ENCODE results near the gene BCL2L2.

The BCL2L2 gene

GRCh38 chr14:23299986-23300686 is 6.5 kb upstream of the BCL2L2 start:
- Histone ChIP-seq H3K4me3 (ENCODE audit: low read depth in 1 of 2, low read length in 2 of 2) (peak overlapping the region; percentile 95), H3K27me3 (ENCODE audit: control insufficient read depth in 1 of 2, insufficient read depth in 2 of 2, low read length in 2 of 2) (no peaks in the 10 kb centered on the region), H3K27ac (ENCODE audit: low read depth, low read length) (peak overlapping the region; percentile 85), H3K36me3 (ENCODE audit: control insufficient read depth in 1 of 2, insufficient read depth in 2 of 2, low read length in 2 of 2) (peaks cover 0 to 7% of the 10 kb centered on the region in 2 donors), H3K4me1 (ENCODE audit: control insufficient read depth in 1 of 2, insufficient read depth in 2 of 2, low read length in 2 of 2) (peaks cover 10 to 25% of the 10 kb centered on the region in 2 donors), H3K9me3 (ENCODE audit: control insufficient read depth in 1 of 2, low read length in 2 of 2) (no peaks in the 10 kb centered on the region), H3K9ac (ENCODE audit: low read depth in 1 of 2, low read length in 2 of 2) (peak overlapping the region; percentile 86 to 97)

GRCh38 chr14:23300687-23301223 is 5.9 kb upstream of the BCL2L2 start:
- H3K4me3 ChIP-seq (ENCODE audit: low read depth in 1 of 2, low read length in 2 of 2): peak overlapping the region; percentile 95
- H3K36me3 ChIP-seq (ENCODE audit: control insufficient read depth in 1 of 2, insufficient read depth in 2 of 2, low read length in 2 of 2): peaks cover 0 to 7% of the 10 kb centered on the region in 2 donors
- peak overlapping the region; percentile 85 for H3K27ac ChIP-seq (ENCODE audit: low read depth, low read length)
- no peaks in the 10 kb centered on the region for H3K27me3 ChIP-seq (ENCODE audit: control insufficient read depth in 1 of 2, insufficient read depth in 2 of 2, low read length in 2 of 2)
- H3K9ac ChIP-seq (ENCODE audit: low read depth in 1 of 2, low read length in 2 of 2): peak overlapping the region; percentile 86 to 97
- peaks cover 14 to 27% of the 10 kb centered on the region in 2 donors for H3K4me1 ChIP-seq (ENCODE audit: control insufficient read depth in 1 of 2, insufficient read depth in 2 of 2, low read length in 2 of 2)
- no peaks in the 10 kb centered on the region for H3K9me3 ChIP-seq (ENCODE audit: control insufficient read depth in 1 of 2, low read length in 2 of 2)

GRCh38 chr14:23301288-23301968 is 5.2 kb upstream of the BCL2L2 start:
- peaks cover 0 to 7% of the 10 kb centered on the region in 2 donors for H3K36me3 ChIP-seq (ENCODE audit: control insufficient read depth in 1 of 2, insufficient read depth in 2 of 2, low read length in 2 of 2)
- peak overlapping the region; percentile 92 to 97 for H3K9ac ChIP-seq (ENCODE audit: low read depth in 1 of 2, low read length in 2 of 2)
- no peaks in the 10 kb centered on the region for H3K9me3 ChIP-seq (ENCODE audit: control insufficient read depth in 1 of 2, low read length in 2 of 2)
- peak overlapping the region; percentile 95 for H3K4me3 ChIP-seq (ENCODE audit: low read depth in 1 of 2, low read length in 2 of 2)
- H3K27me3 ChIP-seq (ENCODE audit: control insufficient read depth in 1 of 2, insufficient read depth in 2 of 2, low read length in 2 of 2): no peaks in the 10 kb centered on the region
- H3K27ac ChIP-seq (ENCODE audit: low read depth, low read length): peak overlapping the region; percentile 98
- H3K4me1 ChIP-seq (ENCODE audit: control insufficient read depth in 1 of 2, insufficient read depth in 2 of 2, low read length in 2 of 2): peaks cover 20 to 33% of the 10 kb centered on the region in 2 donors

GRCh38 chr14:23301969-23302289 is 4.7 kb upstream of the BCL2L2 start:
- Histone ChIP-seq H3K9me3 (ENCODE audit: control insufficient read depth in 1 of 2, low read length in 2 of 2) (no peaks in the 10 kb centered on the region), H3K4me1 (ENCODE audit: control insufficient read depth in 1 of 2, insufficient read depth in 2 of 2, low read length in 2 of 2) (peaks cover 20 to 35% of the 10 kb centered on the region in 2 donors), H3K27ac (ENCODE audit: low read depth, low read length) (peak overlapping the region; percentile 98), H3K27me3 (ENCODE audit: control insufficient read depth in 1 of 2, insufficient read depth in 2 of 2, low read length in 2 of 2) (no peaks in the 10 kb centered on the region), H3K4me3 (ENCODE audit: low read depth in 1 of 2, low read length in 2 of 2) (peak overlapping the region; percentile 79 to 89), H3K9ac (ENCODE audit: low read depth in 1 of 2, low read length in 2 of 2) (peak overlapping the region; percentile 74 to 92), H3K36me3 (ENCODE audit: control insufficient read depth in 1 of 2, insufficient read depth in 2 of 2, low read length in 2 of 2) (peaks cover 0 to 7% of the 10 kb centered on the region in 2 donors)

DNA sequence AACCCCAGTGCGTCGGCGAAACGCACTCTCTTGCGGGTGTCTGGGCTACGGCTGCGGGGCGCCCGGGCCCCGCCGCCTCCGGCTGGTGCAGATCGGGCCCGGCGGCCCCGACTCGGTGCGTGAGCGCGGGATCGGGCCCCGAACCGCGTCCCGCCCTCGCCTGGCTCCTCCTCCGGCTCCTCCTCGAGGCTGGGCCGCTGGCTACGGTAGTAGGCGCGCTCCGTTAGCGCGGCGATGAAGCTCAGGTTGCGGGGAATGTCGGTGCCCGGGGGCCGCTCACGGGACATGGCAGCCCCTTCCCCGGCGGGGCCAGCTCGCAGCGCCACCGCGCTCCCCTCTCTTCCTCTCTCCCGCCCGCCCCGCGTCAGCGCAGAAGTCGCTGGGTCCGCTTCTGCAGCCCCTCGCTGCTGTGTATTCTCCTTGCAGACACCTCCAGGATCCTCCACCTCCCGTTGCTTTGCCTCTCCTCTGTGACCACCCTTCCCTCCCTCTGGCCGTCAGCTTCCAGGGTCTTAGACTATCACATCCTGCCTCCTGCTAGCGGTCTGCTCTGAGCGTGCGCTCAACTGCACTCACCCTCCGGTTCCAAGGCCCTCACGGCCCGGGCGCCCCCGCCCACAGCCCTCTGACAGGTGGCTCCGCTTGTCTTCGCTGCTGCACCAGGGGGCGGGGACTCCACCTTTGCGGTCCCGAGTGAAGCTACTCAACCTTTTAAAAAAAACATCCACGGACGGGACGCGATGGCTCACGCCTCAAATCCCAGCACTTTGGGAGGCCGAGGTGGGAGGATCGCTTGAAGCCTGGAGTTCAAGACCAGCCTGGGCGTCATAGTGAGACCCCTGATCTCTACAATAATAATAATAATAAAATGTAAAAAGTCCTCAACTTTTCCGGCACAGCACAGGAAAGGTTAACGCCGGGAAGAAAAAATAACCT is 4.1 kb upstream of the BCL2L2 start, which contains the start of gene PPP1R3E:
TSS of gene PPP1R3E (minus strand) at position 570 of the 936 bp plus-strand sequence. CDS start at position 287, 283 bp downstream.
- Histone ChIP-seq H3K4me1 (ENCODE audit: control insufficient read depth in 1 of 2, insufficient read depth in 2 of 2, low read length in 2 of 2) (peaks cover 23 to 42% of the 10 kb centered on the region in 2 donors), H3K9ac (ENCODE audit: low read depth in 1 of 2, low read length in 2 of 2) (peak within 1 kb of the TSS; percentile 74 to 92)

GRCh38 chr14:23307146-23307530 is 505 bp downstream of the BCL2L2 start:
- Histone ChIP-seq H3K4me1 (ENCODE audit: control insufficient read depth in 1 of 2, insufficient read depth in 2 of 2, low read length in 2 of 2) (peaks cover 38 to 47% of the 10 kb centered on the region in 2 donors), H3K9ac (ENCODE audit: low read depth in 1 of 2, low read length in 2 of 2) (peak overlapping the region; percentile 84 to 97), H3K9me3 (ENCODE audit: control insufficient read depth in 1 of 2, low read length in 2 of 2) (no peaks in the 10 kb centered on the region), H3K36me3 (ENCODE audit: control insufficient read depth in 1 of 2, insufficient read depth in 2 of 2, low read length in 2 of 2) (peaks cover 18 to 22% of the 10 kb centered on the region in 2 donors), H3K27me3 (ENCODE audit: control insufficient read depth in 1 of 2, insufficient read depth in 2 of 2, low read length in 2 of 2) (no peaks in the 10 kb centered on the region), H3K27ac (ENCODE audit: low read depth, low read length) (peak overlapping the region; percentile 81), H3K4me3 (ENCODE audit: low read depth in 1 of 2, low read length in 2 of 2) (peak overlapping the region; percentile 80 to 89)

More for the DNA sequence above, 4.1 kb upstream of the BCL2L2 start, which contains the start of gene PPP1R3E:
- H3K27ac ChIP-seq (ENCODE audit: low read depth, low read length): peak within 1 kb of the TSS; percentile 98
- no peaks in the 10 kb centered on the region for H3K27me3 ChIP-seq (ENCODE audit: control insufficient read depth in 1 of 2, insufficient read depth in 2 of 2, low read length in 2 of 2)
- H3K4me3 ChIP-seq (ENCODE audit: low read depth in 1 of 2, low read length in 2 of 2): peak within 1 kb of the TSS; percentile 79 to 89
- no peaks in the 10 kb centered on the region for H3K9me3 ChIP-seq (ENCODE audit: control insufficient read depth in 1 of 2, low read length in 2 of 2)
- H3K36me3 ChIP-seq (ENCODE audit: control insufficient read depth in 1 of 2, insufficient read depth in 2 of 2, low read length in 2 of 2): peaks cover 0 to 7% of the 10 kb centered on the region in 2 donors

GRCh38 chr14:23307687-23308644 is 1.3 kb downstream of the BCL2L2 start:
- H3K36me3 ChIP-seq (ENCODE audit: control insufficient read depth in 1 of 2, insufficient read depth in 2 of 2, low read length in 2 of 2): peaks cover 18 to 22% of the 10 kb centered on the region in 2 donors
- peak overlapping the region; percentile 80 to 89 for H3K4me3 ChIP-seq (ENCODE audit: low read depth in 1 of 2, low read length in 2 of 2)
- H3K9ac ChIP-seq (ENCODE audit: low read depth in 1 of 2, low read length in 2 of 2): peak overlapping the region; percentile 84 to 97
- peaks cover 38 to 41% of the 10 kb centered on the region in 2 donors for H3K4me1 ChIP-seq (ENCODE audit: control insufficient read depth in 1 of 2, insufficient read depth in 2 of 2, low read length in 2 of 2)
- no peaks in the 10 kb centered on the region for H3K9me3 ChIP-seq (ENCODE audit: control insufficient read depth in 1 of 2, low read length in 2 of 2)
- no peak overlapping the region for H3K27ac ChIP-seq (ENCODE audit: low read depth, low read length)
- H3K27me3 ChIP-seq (ENCODE audit: control insufficient read depth in 1 of 2, insufficient read depth in 2 of 2, low read length in 2 of 2): no peaks in the 10 kb centered on the region

GRCh38 chr14:23308721-23309445 is 2.2 kb downstream of the BCL2L2 start:
- H3K4me3 ChIP-seq (ENCODE audit: low read depth in 1 of 2, low read length in 2 of 2): peak overlapping the region in 1 of 2 donors; percentile 11
- no peak overlapping the region for H3K27ac ChIP-seq (ENCODE audit: low read depth, low read length)
- peaks cover 18 to 22% of the 10 kb centered on the region in 2 donors for H3K36me3 ChIP-seq (ENCODE audit: control insufficient read depth in 1 of 2, insufficient read depth in 2 of 2, low read length in 2 of 2)
- H3K27me3 ChIP-seq (ENCODE audit: control insufficient read depth in 1 of 2, insufficient read depth in 2 of 2, low read length in 2 of 2): no peaks in the 10 kb centered on the region
- no peak overlapping the region for H3K9ac ChIP-seq (ENCODE audit: low read depth in 1 of 2, low read length in 2 of 2)
- H3K4me1 ChIP-seq (ENCODE audit: control insufficient read depth in 1 of 2, insufficient read depth in 2 of 2, low read length in 2 of 2): peaks cover 38% of the 10 kb centered on the region in 2 donors
- H3K9me3 ChIP-seq (ENCODE audit: control insufficient read depth in 1 of 2, low read length in 2 of 2): no peaks in the 10 kb centered on the region

Data from duodenal mucosa (tissue), 2 donors.